H1 (cell line): ENCODE results near the gene CRYGN. TPM values are rescaled to one million over a fixed set of nuclear protein-coding genes. Genes with fewer than 3 reads are reported as not detected.

Experiments used
- CTCF ChIA-PET: fragments of 300-600 bp; sonication (Branson Sonifier 250); formaldehyde crosslinking; loops from one replicate; lab custom pipeline; 2021; ENCODE audit not compliant: partially characterized antibody; lab: Charles Lee
- POLR2A ChIA-PET: fragments of 300-600 bp; sonication (Branson Sonifier 250); formaldehyde crosslinking; loops from one replicate; lab custom pipeline; 2021; ENCODE audit warnings: inconsistent platforms; ENCODE audit not compliant: partially characterized antibody; lab: Charles Lee
- DNase-seq, 2 experiments: peaks; one replicate each; pipeline versions ENCODE4 v3.0.0 to v3.0.0-alpha.2; 2010 to 2022; ENCODE audit warnings: low spot score in 2 of 2, low read depth in 1 of 2, mixed read lengths in 1 of 2
- FAIRE-seq: peaks from 2 replicates; lab custom pipeline; 2011; peaks lifted over from hg19 to GRCh38; lab: Jason Lieb, UNC
- H2AFZ ChIP-seq: 2 replicates; pipeline ENCODE4 v1.8.1; 2012; ENCODE audit warnings: low read length, inconsistent platforms
- H2AK5ac ChIP-seq: 2 replicates; pipeline ENCODE4 v1.6.1; 2013; ENCODE audit warnings: low read depth, low read length
- H2BK120ac ChIP-seq: replicated peaks from 2 replicates; pipeline ENCODE3; 2013; ENCODE audit warnings: low read depth, low read length, inconsistent platforms
- H2BK12ac ChIP-seq: 2 replicates; pipeline ENCODE4 v1.6.1; 2013; ENCODE audit warnings: low read depth, low read length
- H2BK15ac ChIP-seq: 2 replicates; pipeline ENCODE4 v1.6.1; 2013; ENCODE audit warnings: low read length
- H2BK20ac ChIP-seq: 2 replicates; pipeline ENCODE4 v1.6.1; 2013; ENCODE audit warnings: low read length
- H2BK5ac ChIP-seq: 2 replicates; pipeline ENCODE4 v1.6.1; 2013; ENCODE audit warnings: low read depth, low read length
- H3K14ac ChIP-seq: 2 replicates; pipeline ENCODE4 v1.6.1; 2013; ENCODE audit warnings: inconsistent platforms; ENCODE audit not compliant: insufficient read length
- H3K18ac ChIP-seq: 2 replicates; pipeline ENCODE4 v1.6.1; 2013; ENCODE audit warnings: low read length; ENCODE audit errors: extremely low read depth
- H3K23ac ChIP-seq: 2 replicates; pipeline ENCODE4 v1.6.1; 2013; ENCODE audit warnings: inconsistent platforms; ENCODE audit not compliant: insufficient read length
- H3K23me2 ChIP-seq: 2 replicates; pipeline ENCODE4 v1.6.1; 2013; ENCODE audit warnings: low read depth, low read length
- H3K27ac ChIP-seq: 2 replicates; pipeline ENCODE4 v1.6.1; 2011; ENCODE audit warnings: low read depth, low read length, inconsistent platforms
- H3K27me3 ChIP-seq, 4 experiments: replicated peaks in 1 of 4; 1 replicate in 1 of 4; 2 replicates in 3 of 4; pipeline versions ENCODE4 v1.6.1 to v1.8.1; 2011 to 2013; ENCODE audit warnings: low read length in 3 of 4, mild to moderate bottlenecking in 3 of 4, inconsistent platforms in 2 of 4, mixed read lengths in 2 of 4, moderate library complexity in 1 of 4; ENCODE audit not compliant: control insufficient read depth in 3 of 4, insufficient read depth in 3 of 4; ENCODE audit errors: extremely low read depth in 1 of 4
- H3K36me3 ChIP-seq, 4 experiments: 2 replicates each; pipeline versions ENCODE4 v1.6.1 to v1.8.1; 2011 to 2013; ENCODE audit warnings: mild to moderate bottlenecking in 4 of 4, low read length in 3 of 4, moderate library complexity in 2 of 4, control low read depth in 1 of 4, inconsistent platforms in 1 of 4; ENCODE audit not compliant: insufficient read depth in 4 of 4, control insufficient read depth in 2 of 4
- H3K4ac ChIP-seq: replicated peaks from 2 replicates; pipeline ENCODE3; 2013; ENCODE audit warnings: low read length, low read depth, mixed read lengths, inconsistent platforms; ENCODE audit not compliant: insufficient read length
- H3K4me1 ChIP-seq, 4 experiments: replicated peaks in 1 of 4; 1 replicate in 1 of 4; 2 replicates in 3 of 4; pipeline versions ENCODE4 v1.6.1 to v1.8.1; 2011 to 2013; ENCODE audit warnings: low read length in 3 of 4, inconsistent platforms in 2 of 4, mixed read lengths in 1 of 4; ENCODE audit not compliant: insufficient read depth in 4 of 4, control insufficient read depth in 3 of 4
- H3K4me2 ChIP-seq, 2 experiments: 2 replicates each; pipeline versions ENCODE4 v1.6.1 to v1.8.1; 2011 to 2013; ENCODE audit warnings: low read depth in 2 of 2, low read length in 2 of 2, control low read depth in 1 of 2, inconsistent platforms in 1 of 2, mild to moderate bottlenecking in 1 of 2; ENCODE audit not compliant: insufficient read depth in 1 of 2
- H3K4me3 ChIP-seq, 4 experiments: fragments of 200-600, 300-600 bp in 1 of 4; sonication (generic), shearing (Covaris generic), sonication (Bioruptor Twin) in 1 of 4; 2 replicates each; pipeline versions ENCODE4 v1.5.1 to v1.8.1; 2011 to 2016; ENCODE audit warnings: low read length in 4 of 4, low read depth in 3 of 4, control low read depth in 2 of 4, inconsistent platforms in 2 of 4, mild to moderate bottlenecking in 2 of 4, mixed read lengths in 1 of 4, moderate library complexity in 1 of 4; ENCODE audit not compliant: insufficient read depth in 2 of 4; ENCODE audit errors: extremely low read depth in 1 of 4
- H3K56ac ChIP-seq: replicated peaks from 2 replicates; pipeline ENCODE3; 2013; ENCODE audit warnings: low read depth, mild to moderate bottlenecking, mixed read lengths, low read length, inconsistent platforms; ENCODE audit not compliant: insufficient read length
- H3K79me1 ChIP-seq: 2 replicates; pipeline ENCODE4 v1.6.1; 2013; ENCODE audit warnings: low read depth, low read length, control low read depth
- H3K79me2 ChIP-seq, 2 experiments: 2 replicates each; pipeline versions ENCODE4 v1.6.1 to v1.8.1; 2012 to 2013; ENCODE audit warnings: low read length in 2 of 2, mild to moderate bottlenecking in 2 of 2, inconsistent platforms in 1 of 2; ENCODE audit not compliant: insufficient read depth in 2 of 2, control insufficient read depth in 1 of 2
- H3K9ac ChIP-seq, 4 experiments: replicated peaks in 1 of 4; 1 replicate in 1 of 4; 2 replicates in 3 of 4; pipeline versions ENCODE4 v1.6.1 to v1.8.1; 2011 to 2013; ENCODE audit warnings: low read depth in 3 of 4, low read length in 3 of 4, control low read depth in 2 of 4, mild to moderate bottlenecking in 2 of 4, moderate library complexity in 2 of 4, inconsistent platforms in 1 of 4; ENCODE audit errors: extremely low read depth in 1 of 4
- H3K9me3 ChIP-seq, 2 experiments: 2 replicates each; pipeline versions ENCODE4 v1.6.1 to v1.8.1; 2012 to 2013; ENCODE audit warnings: mild to moderate bottlenecking in 2 of 2, moderate library complexity in 2 of 2, control low read depth in 1 of 2, inconsistent platforms in 1 of 2, low read depth in 1 of 2, low read length in 1 of 2, mixed read lengths in 1 of 2; ENCODE audit not compliant: insufficient read depth in 2 of 2
- H4K20me1 ChIP-seq, 2 experiments: replicated peaks in 1 of 2; 2 replicates each; pipeline versions ENCODE3 to v1.8.1; 2011 to 2013; ENCODE audit warnings: inconsistent platforms in 2 of 2, low read length in 2 of 2, mild to moderate bottlenecking in 1 of 2; ENCODE audit not compliant: insufficient read depth in 2 of 2, control insufficient read depth in 1 of 2
- H4K5ac ChIP-seq: 2 replicates; pipeline ENCODE4 v1.6.1; 2013; ENCODE audit warnings: low read length, low read depth, mixed read lengths, inconsistent platforms; ENCODE audit not compliant: insufficient read length
- H4K8ac ChIP-seq: 2 replicates; pipeline ENCODE4 v1.8.0; 2013; ENCODE audit warnings: mild to moderate bottlenecking, moderate library complexity, low read length, inconsistent platforms; ENCODE audit not compliant: insufficient read depth; ENCODE audit errors: extremely low read depth
- H4K91ac ChIP-seq: replicated peaks from 2 replicates; pipeline ENCODE3; 2013; ENCODE audit warnings: low read length, mixed read lengths, inconsistent platforms; ENCODE audit not compliant: insufficient read length
- ATF2 ChIP-seq: IDR thresholded peaks from 2 replicates; pipeline ENCODE4 v1.6.1; 2012; ENCODE audit warnings: low read length, inconsistent platforms
- CHD1 ChIP-seq: IDR thresholded peaks from 2 replicates; pipeline ENCODE4 v1.6.1; 2012; ENCODE audit warnings: low read depth, low read length, improper control_type of control experiment
- CREB1 ChIP-seq: IDR thresholded peaks from 2 replicates; pipeline ENCODE4 v1.6.1; 2012; ENCODE audit warnings: inconsistent platforms
- EP300 ChIP-seq, 2 experiments: IDR thresholded peaks; 1 replicate in 1 of 2; 2 replicates in 1 of 2; pipeline ENCODE4 v1.6.1; 2011 to 2012; ENCODE audit warnings: low read depth in 2 of 2, low read length in 2 of 2, mild to moderate bottlenecking in 2 of 2, borderline replicate concordance in 1 of 2, inconsistent platforms in 1 of 2, moderate library complexity in 1 of 2
- POLR2AphosphoS5 ChIP-seq: IDR thresholded peaks from 2 replicates; pipeline ENCODE4 v1.6.1; 2011; ENCODE audit warnings: low read depth, low read length
- RAD21 ChIP-seq, 2 experiments: IDR thresholded peaks in 1 of 2; conservative IDR thresholded peaks in 1 of 2; 2 replicates each; pipeline ENCODE4 v1.6.1; 2011; ENCODE audit warnings: low read depth in 2 of 2, low read length in 2 of 2, improper control_type of control experiment in 1 of 2, inconsistent platforms in 1 of 2, mild to moderate bottlenecking in 1 of 2, moderate library complexity in 1 of 2
- RBBP5 ChIP-seq: IDR thresholded peaks from 2 replicates; pipeline ENCODE4 v1.7.1; 2012; ENCODE audit warnings: low read depth, mild to moderate bottlenecking, inconsistent platforms, low read length, moderate library complexity, borderline replicate concordance
- RXRA ChIP-seq: IDR thresholded peaks from 2 replicates; pipeline ENCODE4 v1.6.1; 2011; ENCODE audit warnings: low read depth, mild to moderate bottlenecking, low read length, moderate library complexity; ENCODE audit not compliant: insufficient read depth
- SIRT6 ChIP-seq: IDR thresholded peaks from one replicate; pipeline ENCODE4 v1.7.1; 2012; ENCODE audit warnings: low read length, inconsistent platforms
- SRF ChIP-seq: IDR thresholded peaks from 2 replicates; pipeline ENCODE4 v1.6.1; 2011; ENCODE audit warnings: mild to moderate bottlenecking, low read depth, low read length, moderate library complexity
- TEAD4 ChIP-seq: IDR thresholded peaks from 2 replicates; pipeline ENCODE4 v1.6.1; 2012; ENCODE audit warnings: low read depth, low read length, inconsistent platforms, mixed read lengths
- WGBS, 2 experiments: shearing (Covaris generic) in 1 of 2; methylation state at CpG; one replicate each; pipeline versions ENCODE4 v1.1.6 to v1.1.7; 2013 to 2015; ENCODE audit warnings: low lambda C conversion rate in 2 of 2, mixed read lengths in 2 of 2, inconsistent platforms in 1 of 2, low coverage in 1 of 2, missing lambda C conversion rate in 1 of 2; ENCODE audit not compliant: insufficient replicate concordance in 2 of 2, insufficient coverage in 1 of 2, insufficient read length in 1 of 2; ENCODE audit errors: extremely low coverage in 1 of 2, missing lambda C conversion rate in 1 of 2; 5-methylcytosine and 5-hydroxymethylcytosine counted together
- polyA plus RNA-seq, 7 experiments: library from polyadenylated mRNA; depleted of rRNA in 3 of 7; stranded (reverse) in 5 of 7; unstranded in 2 of 7; fragments of >200 nt in 5 of 7; fragments of 200-250 nt in 2 of 7; gene quantifications; 1 replicate in 5 of 7; 2 replicates in 1 of 7; 4 replicates in 1 of 7; pipeline versions ENCODE4 v1.2.1 to v1.2.3, GENCODE V29; 2011 to 2013; ENCODE audit warnings: missing spikeins in 2 of 7, mixed read lengths in 2 of 7
- total RNA-seq: library from RNA; stranded (reverse); fragmentation: NEBNext Ultra II Directional; extraction: Animal tissue kit (Norgen Biotek cat#: 25700); gene quantifications from 2 replicates; pipeline ENCODE4 v1.2.1, GENCODE V29; 2021

CRYGN gene
- total and polyA plus RNA-seq, 2 of the 8 experiments (the other 6 are each of a cell fraction or from before 2014, with no cell fraction given) = 0.98 to 1.6 TPM

DNA sequence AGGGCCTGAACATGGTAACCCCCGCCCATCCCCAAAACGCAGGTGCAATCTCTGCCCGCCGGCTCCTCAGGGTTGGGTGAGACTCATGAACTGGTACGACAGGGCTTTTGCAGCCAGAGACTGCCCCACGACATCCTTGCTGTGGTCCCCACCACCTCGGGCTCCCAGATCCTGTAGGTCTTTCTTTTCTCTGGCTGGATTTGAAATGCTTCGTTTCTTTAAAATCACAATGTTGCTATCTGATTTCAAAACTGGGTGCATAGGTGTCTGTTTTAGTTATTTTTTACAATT lies 52.0 kb downstream of the CRYGN start:
- 92% methylated on average over 8 of the region's 8 CpGs; no CpG with 5 or more reads in 1 of the 2 experiments for WGBS, 2 experiments
- Histone ChIP-seq H2AFZ (no peak overlapping the region), H3K4me2 (no peak overlapping the region), H3K4ac (no peak overlapping the region), H3K23ac (no peak overlapping the region), H4K5ac (no peak overlapping the region), H3K79me2 (no peaks in the 10 kb centered on the region), H2BK5ac (no peak overlapping the region), H3K9ac (no peak overlapping the region), H3K14ac (no peak overlapping the region), H2AK5ac (no peak overlapping the region), H2BK120ac (no peak overlapping the region), H3K4me3 (no peak overlapping the region), H3K23me2 (no peaks in the 10 kb centered on the region), H3K36me3 (no peaks in the 10 kb centered on the region), H3K27me3 (peaks cover 0 to 13% (median 7%) of the 10 kb centered on the region in 4 experiments; a peak in 3 of 7 replicates), H4K20me1 (no peaks in the 10 kb centered on the region), H2BK12ac (no peak overlapping the region), H3K79me1 (no peaks in the 10 kb centered on the region), H2BK15ac (no peak overlapping the region), H3K27ac (no peak overlapping the region), H3K9me3 (no peaks in the 10 kb centered on the region), H3K18ac (no peak overlapping the region), H2BK20ac (no peak overlapping the region), H4K91ac (no peak overlapping the region), H3K4me1 (peaks cover 0 to 2% (median 0%) of the 10 kb centered on the region in 4 experiments; a peak in 3 of 7 replicates), H4K8ac (no peak overlapping the region), H3K56ac (no peak overlapping the region)
- ChIA-PET POLR2A (no interaction called here), CTCF (interaction anchor here (1.0 to 1.1 kb wide), 2 partner anchors 13 kb away, joined by 3 read pairs; no protein-coding TSS in a partner anchor)
- DNase-seq = no peak
- FAIRE-seq = no peak
- TF ChIP-seq CREB1 (no peak), POLR2AphosphoS5 (no peak), ATF2 (no peak), RBBP5 (no peak), SIRT6 (no peak), RAD21 (IDR thresholded peaks at IDR 0.05 in 1 of 2, conservative IDR thresholded peaks at IDR 0.05 in 1 of 2; ENCODE audit: low read depth in 2 of 2, low read length in 2 of 2) (no peak), TEAD4 (no peak), SRF (no peak), EP300 (IDR thresholded peaks at IDR 0.05; ENCODE audit: borderline replicate concordance in 1 of 2, low read depth in 2 of 2, low read length in 2 of 2) (no peak), CHD1 (no peak), RXRA (no peak)
